ENCODE results near the gene UGT1A4.
"Not testable (repeated sequence)": the region's sequence is repeated elsewhere in the genome, so short reads cannot be mapped to it uniquely, and the experiment has no call there.

UGT1A4 gene

DNA sequence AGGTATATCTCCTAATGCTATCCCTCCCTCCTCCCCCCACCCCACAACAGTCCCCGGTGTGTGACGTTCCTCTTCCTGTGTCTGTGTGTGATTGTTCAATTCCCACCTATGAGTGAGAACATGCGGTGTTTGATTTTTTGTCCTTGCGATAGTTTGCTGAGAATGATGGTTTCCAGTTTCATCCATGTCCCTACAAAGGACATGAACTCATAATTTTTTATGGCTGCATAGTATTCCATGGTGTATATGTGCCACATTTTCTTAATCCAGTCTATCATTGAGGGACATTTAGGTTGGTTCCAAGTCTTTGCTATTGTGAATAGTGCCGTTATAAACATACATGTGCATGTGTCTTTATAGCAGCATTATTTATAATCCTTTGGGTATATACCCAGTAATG, 17.7 kb upstream of the UGT1A4 start:
- H3K9ac ChIP-seq (ENCODE audit: low read depth, low read length); H3K27ac ChIP-seq (ENCODE audit: low read length); H3K9me3 ChIP-seq (ENCODE audit: insufficient read depth, low read depth, low read length); H3K4me1 ChIP-seq (ENCODE audit: insufficient read depth, low read length); H3K36me3 ChIP-seq (ENCODE audit: insufficient read depth, low read depth, low read length); H3K4me3 ChIP-seq (ENCODE audit: low read length); H3K27me3 ChIP-seq (ENCODE audit: insufficient read depth, low read length): not testable (repeated sequence)

DNA sequence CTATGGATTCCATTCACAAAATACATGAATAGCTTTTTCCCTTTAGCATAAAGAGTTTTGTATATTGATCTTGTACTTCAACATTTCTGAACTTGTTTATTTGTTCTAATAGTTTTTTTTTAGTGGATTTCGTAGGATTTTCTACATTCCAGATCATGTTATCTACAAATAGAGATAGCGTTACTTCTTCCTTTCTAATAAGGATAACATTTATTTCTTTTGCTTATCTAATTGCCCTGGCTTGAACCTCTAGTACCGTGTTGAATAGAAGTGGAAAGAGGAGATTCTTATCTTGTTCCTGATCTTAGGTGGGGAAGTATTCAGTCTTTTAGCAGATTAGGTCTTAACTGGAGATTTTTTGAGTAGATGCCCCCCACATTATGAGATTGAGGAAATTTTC, 16.3 kb upstream of the UGT1A4 start:
- Histone ChIP-seq H3K4me3 (ENCODE audit: low read length) (no peak overlapping the region), H3K36me3 (ENCODE audit: insufficient read depth, low read depth, low read length) (no peaks in the 10 kb centered on the region), H3K4me1 (ENCODE audit: insufficient read depth, low read length) (peaks cover 7% of the 10 kb centered on the region), H3K9me3 (ENCODE audit: insufficient read depth, low read depth, low read length) (no peaks in the 10 kb centered on the region), H3K9ac (ENCODE audit: low read depth, low read length) (no peak overlapping the region), H3K27me3 (ENCODE audit: insufficient read depth, low read length) (no peaks in the 10 kb centered on the region), H3K27ac (ENCODE audit: low read length) (no peak overlapping the region)

GRCh38 chr2:233705911-233706506, 12.5 kb upstream of the UGT1A4 start:
- Histone ChIP-seq H3K4me3 (ENCODE audit: low read length) (no peak overlapping the region), H3K27ac (ENCODE audit: low read length) (no peak overlapping the region), H3K4me1 (ENCODE audit: insufficient read depth, low read length) (no peaks in the 10 kb centered on the region), H3K9me3 (ENCODE audit: insufficient read depth, low read depth, low read length) (no peaks in the 10 kb centered on the region), H3K9ac (ENCODE audit: low read depth, low read length) (no peak overlapping the region), H3K27me3 (ENCODE audit: insufficient read depth, low read length) (no peaks in the 10 kb centered on the region), H3K36me3 (ENCODE audit: insufficient read depth, low read depth, low read length) (no peaks in the 10 kb centered on the region)

DNA sequence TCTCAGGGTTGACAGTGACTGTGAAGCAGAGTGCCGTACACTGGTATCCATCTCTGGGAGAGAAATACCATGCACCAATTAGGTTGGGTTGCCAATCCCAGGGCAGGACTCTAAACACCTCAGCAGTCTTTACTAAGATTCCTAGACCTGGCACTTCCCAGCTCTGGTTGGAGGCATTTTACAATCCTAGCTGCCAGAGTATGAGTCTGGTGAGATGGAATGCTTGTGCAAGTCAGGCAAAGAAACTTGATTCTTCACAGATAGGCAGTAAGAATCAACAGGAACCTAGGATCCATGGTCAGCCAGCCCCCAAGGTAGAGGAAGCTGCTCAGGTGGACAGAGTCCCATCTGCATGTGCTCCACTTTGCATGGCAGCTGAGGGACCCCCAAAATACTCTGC, 11.8 kb upstream of the UGT1A4 start:
- Histone ChIP-seq H3K36me3 (ENCODE audit: insufficient read depth, low read depth, low read length) (no peaks in the 10 kb centered on the region), H3K27me3 (ENCODE audit: insufficient read depth, low read length) (no peaks in the 10 kb centered on the region), H3K9me3 (ENCODE audit: insufficient read depth, low read depth, low read length) (no peaks in the 10 kb centered on the region), H3K9ac (ENCODE audit: low read depth, low read length) (no peak overlapping the region), H3K4me3 (ENCODE audit: low read length) (no peak overlapping the region), H3K4me1 (ENCODE audit: insufficient read depth, low read length) (no peaks in the 10 kb centered on the region), H3K27ac (ENCODE audit: low read length) (no peak overlapping the region)

- Histone ChIP-seq H3K36me3 (ENCODE audit: insufficient read depth, low read depth, low read length) (no peaks in the 10 kb centered on the region), H3K4me3 (ENCODE audit: low read length) (no peak overlapping the region), H3K4me1 (ENCODE audit: insufficient read depth, low read length) (no peaks in the 10 kb centered on the region), H3K9me3 (ENCODE audit: insufficient read depth, low read depth, low read length) (no peaks in the 10 kb centered on the region), H3K9ac (ENCODE audit: low read depth, low read length) (no peak overlapping the region), H3K27ac (ENCODE audit: low read length) (no peak overlapping the region), H3K27me3 (ENCODE audit: insufficient read depth, low read length) (no peaks in the 10 kb centered on the region)
These were observed 10.4 kb upstream of the UGT1A4 start for GRCh38 chr2:233707940-233708644.

- no peaks in the 10 kb centered on the region for H3K4me1 ChIP-seq (ENCODE audit: insufficient read depth, low read length)
- H3K36me3 ChIP-seq (ENCODE audit: insufficient read depth, low read depth, low read length): no peaks in the 10 kb centered on the region
- no peaks in the 10 kb centered on the region for H3K9me3 ChIP-seq (ENCODE audit: insufficient read depth, low read depth, low read length)
- H3K27ac ChIP-seq (ENCODE audit: low read length): no peak overlapping the region
- no peak overlapping the region for H3K4me3 ChIP-seq (ENCODE audit: low read length)
- no peak overlapping the region for H3K9ac ChIP-seq (ENCODE audit: low read depth, low read length)
- H3K27me3 ChIP-seq (ENCODE audit: insufficient read depth, low read length): no peaks in the 10 kb centered on the region
These were observed 9.6 kb upstream of the UGT1A4 start for GRCh38 chr2:233708942-233709341.

GRCh38 chr2:233711312-233712008, 7.1 kb upstream of the UGT1A4 start:
- H3K27me3 ChIP-seq (ENCODE audit: insufficient read depth, low read length): no peaks in the 10 kb centered on the region
- H3K9me3 ChIP-seq (ENCODE audit: insufficient read depth, low read depth, low read length): no peaks in the 10 kb centered on the region
- H3K36me3 ChIP-seq (ENCODE audit: insufficient read depth, low read depth, low read length): no peaks in the 10 kb centered on the region
- H3K9ac ChIP-seq (ENCODE audit: low read depth, low read length): no peak overlapping the region
- no peak overlapping the region for H3K27ac ChIP-seq (ENCODE audit: low read length)
- H3K4me1 ChIP-seq (ENCODE audit: insufficient read depth, low read length): no peaks in the 10 kb centered on the region
- no peak overlapping the region for H3K4me3 ChIP-seq (ENCODE audit: low read length)

- Histone ChIP-seq H3K36me3 (ENCODE audit: insufficient read depth, low read depth, low read length) (no peaks in the 10 kb centered on the region), H3K9me3 (ENCODE audit: insufficient read depth, low read depth, low read length) (no peaks in the 10 kb centered on the region), H3K4me1 (ENCODE audit: insufficient read depth, low read length) (no peaks in the 10 kb centered on the region), H3K27me3 (ENCODE audit: insufficient read depth, low read length) (no peaks in the 10 kb centered on the region), H3K4me3 (ENCODE audit: low read length) (no peak within 1 kb of the TSS), H3K27ac (ENCODE audit: low read length) (no peak within 1 kb of the TSS), H3K9ac (ENCODE audit: low read depth, low read length) (no peak within 1 kb of the TSS)
These were observed 5.8 kb upstream of the UGT1A4 start, which contains the start of gene UGT1A5 for GRCh38 chr2:233712611-233713261. TSS of gene UGT1A5 (plus strand) at chr2:233712907. CDS start at chr2:233712992, 85 bp downstream.

GRCh38 chr2:233713262-233713615, 5.3 kb upstream of the UGT1A4 start:
- Histone ChIP-seq H3K9ac (ENCODE audit: low read depth, low read length) (no peak overlapping the region), H3K4me1 (ENCODE audit: insufficient read depth, low read length) (no peaks in the 10 kb centered on the region), H3K27me3 (ENCODE audit: insufficient read depth, low read length) (no peaks in the 10 kb centered on the region), H3K4me3 (ENCODE audit: low read length) (no peak overlapping the region), H3K27ac (ENCODE audit: low read length) (no peak overlapping the region), H3K9me3 (ENCODE audit: insufficient read depth, low read depth, low read length) (no peaks in the 10 kb centered on the region), H3K36me3 (ENCODE audit: insufficient read depth, low read depth, low read length) (no peaks in the 10 kb centered on the region)

DNA sequence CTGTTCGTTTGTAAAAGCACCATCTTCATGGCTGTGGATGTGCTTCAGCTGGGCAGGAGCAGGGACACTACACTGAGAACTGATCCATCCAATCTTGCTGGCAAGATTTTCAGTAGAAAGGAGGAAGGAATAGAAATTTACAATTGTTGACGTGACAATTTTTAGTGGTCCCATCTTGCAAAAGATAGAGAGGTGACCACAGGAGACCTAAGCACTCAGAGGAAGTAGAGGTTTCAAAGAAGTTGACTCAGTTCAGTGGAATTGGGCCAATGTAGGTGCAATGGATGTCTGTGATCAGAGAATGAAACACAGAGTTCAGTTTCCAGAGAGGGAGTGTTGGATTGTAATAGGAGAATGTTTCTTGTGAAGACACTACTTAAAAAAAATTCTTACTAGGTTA, 4.4 kb upstream of the UGT1A4 start:
- Histone ChIP-seq H3K4me3 (ENCODE audit: low read length) (no peak overlapping the region), H3K9me3 (ENCODE audit: insufficient read depth, low read depth, low read length) (no peaks in the 10 kb centered on the region), H3K27ac (ENCODE audit: low read length) (no peak overlapping the region), H3K27me3 (ENCODE audit: insufficient read depth, low read length) (no peaks in the 10 kb centered on the region), H3K9ac (ENCODE audit: low read depth, low read length) (no peak overlapping the region), H3K4me1 (ENCODE audit: insufficient read depth, low read length) (no peaks in the 10 kb centered on the region), H3K36me3 (ENCODE audit: insufficient read depth, low read depth, low read length) (no peaks in the 10 kb centered on the region)

DNA sequence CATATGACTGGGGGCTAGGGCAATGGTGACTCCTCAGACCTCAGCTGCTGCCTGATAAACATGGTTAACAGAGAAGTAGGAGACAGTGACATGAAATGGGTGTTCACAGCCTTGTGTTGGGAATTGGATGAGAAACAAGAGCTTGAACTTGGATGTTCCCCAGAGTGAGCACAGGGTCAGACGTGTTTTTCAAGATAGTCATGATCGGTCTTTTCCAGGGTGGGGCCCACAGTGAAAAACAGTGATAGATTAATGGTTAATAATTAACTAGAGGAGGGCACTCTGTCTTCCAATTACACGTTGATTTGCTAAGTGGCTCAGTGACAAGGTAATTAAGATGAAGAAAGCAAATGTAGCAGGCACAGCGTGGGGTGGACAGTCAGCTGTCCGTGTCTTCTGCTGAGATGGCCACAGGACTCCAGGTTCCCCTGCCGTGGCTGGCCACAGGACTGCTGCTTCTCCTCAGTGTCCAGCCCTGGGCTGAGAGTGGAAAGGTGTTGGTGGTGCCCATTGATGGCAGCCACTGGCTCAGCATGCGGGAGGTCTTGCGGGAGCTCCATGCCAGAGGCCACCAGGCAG, 10.3 kb downstream of the UGT1A4 start, which contains the start of gene UGT1A3:
Gene UGT1A3, plus strand, starts transcription at position 320 of the 579 bp plus-strand sequence. Its CDS starts 85 bp downstream, at position 405.
- H3K27ac ChIP-seq (ENCODE audit: low read length): no peak within 1 kb of the TSS
- no peaks in the 10 kb centered on the region for H3K27me3 ChIP-seq (ENCODE audit: insufficient read depth, low read length)
- H3K9ac ChIP-seq (ENCODE audit: low read depth, low read length): no peak within 1 kb of the TSS
- no peak within 1 kb of the TSS for H3K4me3 ChIP-seq (ENCODE audit: low read length)
- H3K36me3 ChIP-seq (ENCODE audit: insufficient read depth, low read depth, low read length): no peaks in the 10 kb centered on the region
- peaks cover 15% of the 10 kb centered on the region for H3K9me3 ChIP-seq (ENCODE audit: insufficient read depth, low read depth, low read length)
- no peaks in the 10 kb centered on the region for H3K4me1 ChIP-seq (ENCODE audit: insufficient read depth, low read length)
